Bronchial epithelial cell (primary cell): ENCODE measurements around the gene AOX1. TPM values are rescaled to one million over a fixed set of nuclear protein-coding genes. Genes with fewer than 3 reads are reported as not detected.

Experiments
- DNase-seq: peaks from one replicate; pipeline ENCODE4 v3.0.0-alpha.2; 2010; ENCODE audit warnings: low read depth
- FAIRE-seq: peaks from 2 replicates; lab custom pipeline; 2011; peaks lifted over from hg19 to GRCh38; lab: Jason Lieb, UNC
- H3K27me3 ChIP-seq: 2 replicates; pipeline ENCODE4 v1.5.1; 2011; ENCODE audit warnings: low read length; ENCODE audit not compliant: control insufficient read depth, insufficient read depth
- H3K36me3 ChIP-seq: 2 replicates; pipeline ENCODE4 v1.5.1; 2011; ENCODE audit warnings: low read length; ENCODE audit not compliant: control insufficient read depth, insufficient read depth
- H3K4me3 ChIP-seq: 2 replicates; pipeline ENCODE4 v1.5.1; 2011; ENCODE audit warnings: mild to moderate bottlenecking, low read depth, low read length, control low read depth
- CTCF ChIP-seq: IDR thresholded peaks from 2 replicates; pipeline ENCODE4 v1.5.1; 2011; ENCODE audit warnings: mild to moderate bottlenecking, moderate library complexity, low read length, control low read depth, inconsistent platforms; ENCODE audit not compliant: insufficient read depth, severe bottlenecking
- total RNA-seq: library from RNA; depleted of rRNA; stranded (reverse); fragments of >200 nt; gene quantifications from 2 replicates; pipeline ENCODE4 v1.2.1, GENCODE V29; 2014

AOX1 gene
- total RNA-seq, 1 donor from 2014 or later = 8.4 TPM

DNA sequence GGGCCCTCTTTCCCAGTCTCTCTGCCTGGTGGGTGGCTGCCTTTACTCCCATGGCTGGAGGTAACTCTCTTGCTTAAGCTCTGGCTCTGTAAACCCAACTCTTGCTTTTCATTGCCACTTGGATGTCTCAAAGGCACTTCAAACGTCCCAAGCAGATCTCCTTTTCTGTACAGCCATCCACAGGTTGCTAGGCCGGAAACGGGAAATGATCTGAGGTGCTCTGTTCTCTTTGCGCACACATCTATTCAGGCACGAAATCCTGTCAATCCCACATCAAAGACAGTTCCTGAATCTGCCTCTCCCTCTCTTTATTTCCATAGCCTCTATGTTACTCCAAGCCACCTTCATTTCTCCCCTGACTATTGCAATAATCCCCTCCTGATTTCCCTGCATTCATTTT lies 87.4 kb downstream of the AOX1 start:
- H3K27me3 ChIP-seq = peaks cover 1% of the 10 kb centered on the region
- no peaks in the 10 kb centered on the region for H3K36me3 ChIP-seq
- DNase-seq (no peak), FAIRE-seq (no peak)
- H3K4me3 ChIP-seq = no peak overlapping the region
- TF ChIP-seq CTCF = no peak

DNA sequence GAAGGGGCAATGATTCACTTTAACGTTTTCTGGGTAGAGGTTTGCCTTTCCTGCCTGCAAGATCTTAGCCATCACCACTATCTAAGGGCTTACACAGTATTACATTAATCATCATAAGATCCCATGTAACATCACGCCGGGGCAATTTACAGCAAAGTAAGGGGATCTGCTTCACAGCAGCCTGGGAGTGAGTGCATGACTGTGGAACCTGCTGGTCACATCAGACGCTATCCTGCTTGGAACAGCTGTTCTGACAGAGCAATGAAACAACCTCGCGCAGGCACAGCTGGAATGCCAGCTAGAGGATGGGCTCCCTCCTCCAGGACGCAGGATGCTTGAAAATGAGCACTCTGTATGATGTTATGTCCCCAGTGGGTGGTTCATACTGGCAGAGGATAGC lies 89.0 kb downstream of the AOX1 start:
- no peak for TF ChIP-seq CTCF
- FAIRE-seq (peak; percentile 28), DNase-seq (no peak)
- H3K4me3 ChIP-seq = no peak overlapping the region
- no peaks in the 10 kb centered on the region for H3K36me3 ChIP-seq
- H3K27me3 ChIP-seq = peaks cover 1% of the 10 kb centered on the region

GRCh38 chr2:200677171-200677570 lies 91.4 kb downstream of the AOX1 start:
- TF ChIP-seq CTCF = no peak
- Histone ChIP-seq H3K4me3 (no peak overlapping the region), H3K36me3 (no peaks in the 10 kb centered on the region), H3K27me3 (peaks cover 1% of the 10 kb centered on the region)
- FAIRE-seq = no peak
- DNase-seq = no peak

- DNase-seq (no peak), FAIRE-seq (no peak)
- H3K27me3 ChIP-seq = peaks cover 1% of the 10 kb centered on the region
- H3K36me3 ChIP-seq = no peaks in the 10 kb centered on the region
- TF ChIP-seq CTCF = peak; percentile 1
- H3K4me3 ChIP-seq = no peak overlapping the region
Observed at GRCh38 chr2:200677721-200678532, 92.1 kb downstream of the AOX1 start.

DNA sequence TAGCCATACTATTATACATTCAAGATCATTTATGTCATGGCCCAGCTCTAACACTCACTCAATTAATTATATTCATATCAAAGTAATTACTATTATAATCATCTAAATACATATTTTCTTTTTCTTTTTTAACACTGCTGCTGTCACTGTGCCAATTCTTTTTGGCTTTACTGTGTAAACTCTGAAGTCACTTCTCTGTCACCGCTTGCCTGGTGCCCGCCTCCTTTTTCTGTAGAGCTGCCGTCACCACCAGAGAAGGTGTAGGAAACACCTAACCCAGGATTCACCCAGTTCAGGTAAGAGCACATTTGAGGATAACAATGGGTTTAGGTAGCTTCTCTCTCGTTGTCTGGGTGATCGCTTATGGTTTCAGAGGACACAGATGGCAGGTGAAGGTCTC lies 93.3 kb downstream of the AOX1 start:
- TF ChIP-seq CTCF = no peak
- Histone ChIP-seq H3K36me3 (no peaks in the 10 kb centered on the region), H3K27me3 (peaks cover 1% of the 10 kb centered on the region), H3K4me3 (no peak overlapping the region)
- DNase-seq = peak; percentile 15
- no peak for FAIRE-seq

DNA sequence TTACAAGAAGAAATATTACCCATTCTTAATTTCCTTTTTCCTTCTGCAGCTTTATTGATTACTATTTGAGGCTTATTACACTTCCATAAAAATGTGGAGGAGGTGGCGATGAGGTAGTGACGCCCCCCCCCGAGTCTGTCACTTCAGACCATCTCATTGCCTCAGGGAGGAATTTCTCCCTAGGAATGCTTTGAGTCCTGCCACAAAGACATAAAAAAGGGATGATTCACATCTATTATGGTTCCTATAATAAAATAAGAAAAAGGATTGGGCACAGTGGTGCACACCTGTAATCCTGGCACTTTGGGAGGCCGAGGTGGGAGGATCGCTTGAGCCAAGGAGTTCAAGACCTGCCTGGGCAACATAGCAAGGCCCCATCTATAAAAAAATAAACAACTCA lies 93.7 kb downstream of the AOX1 start:
- no peaks in the 10 kb centered on the region for H3K36me3 ChIP-seq
- DNase-seq (no peak), FAIRE-seq (no peak)
- no peak overlapping the region for H3K4me3 ChIP-seq
- no peak for TF ChIP-seq CTCF
- peaks cover 1% of the 10 kb centered on the region for H3K27me3 ChIP-seq
